Keratinocyte (primary cell): Measurements from ENCODE around the gene SRGN. TPM values are rescaled to one million over a fixed set of nuclear protein-coding genes. Genes with fewer than 3 reads are reported as not detected.
A peak's percentile ranks its signal among the peaks of the same experiment; 100 is the strongest.

Source experiments
- DNase-seq: peaks from one replicate; pipeline ENCODE4 v3.0.0-alpha.2; 2011; ENCODE audit warnings: low read depth, missing footprints, low spot score
- FAIRE-seq: peaks from 2 replicates; lab custom pipeline; 2011; peaks lifted over from hg19 to GRCh38; lab: Jason Lieb, UNC
- H2AFZ ChIP-seq: 2 replicates; pipeline ENCODE4 v1.6.0; 2012; ENCODE audit warnings: low read length, control low read depth, inconsistent platforms; ENCODE audit not compliant: control insufficient read depth
- H3K27ac ChIP-seq: 2 replicates; pipeline ENCODE4 v1.5.1; 2011; ENCODE audit warnings: low read length; ENCODE audit not compliant: control insufficient read depth, insufficient read depth
- H3K27me3 ChIP-seq: 3 replicates; pipeline ENCODE4 v1.6.0; 2011; ENCODE audit warnings: low read length; ENCODE audit not compliant: control insufficient read depth, insufficient read depth; ENCODE audit errors: extremely low read depth
- H3K36me3 ChIP-seq, 2 experiments: 2 replicates in 1 of 2; 3 replicates in 1 of 2; pipeline ENCODE4 v1.5.1; 2011; ENCODE audit warnings: low read length in 2 of 2, mild to moderate bottlenecking in 1 of 2; ENCODE audit not compliant: control insufficient read depth in 2 of 2, insufficient read depth in 2 of 2; ENCODE audit errors: extremely low read depth in 1 of 2
- H3K4me1 ChIP-seq: 3 replicates; pipeline ENCODE4 v1.5.1; 2011; ENCODE audit warnings: low read length; ENCODE audit not compliant: control insufficient read depth, insufficient read depth; ENCODE audit errors: extremely low read depth
- H3K4me2 ChIP-seq: 3 replicates; pipeline ENCODE4 v1.6.0; 2011; ENCODE audit warnings: low read depth, low read length; ENCODE audit not compliant: control insufficient read depth, insufficient read depth; ENCODE audit errors: extremely low read depth
- H3K4me3 ChIP-seq, 3 experiments: fragments of 200-600 bp in 1 of 3; sonication (generic) in 1 of 3; 2 replicates in 2 of 3; 3 replicates in 1 of 3; pipeline ENCODE4 v1.5.1; 2011 to 2016; ENCODE audit warnings: low read length in 3 of 3, mild to moderate bottlenecking in 3 of 3, control low read depth in 2 of 3, inconsistent platforms in 1 of 3, low read depth in 1 of 3, mixed read lengths in 1 of 3, mixed run types in 1 of 3, moderate library complexity in 1 of 3; ENCODE audit not compliant: control insufficient read depth in 2 of 3, insufficient read depth in 2 of 3; ENCODE audit errors: extremely low read depth in 1 of 3
- H3K79me2 ChIP-seq: 2 replicates; pipeline ENCODE4 v1.6.0; 2012; ENCODE audit warnings: low read length; ENCODE audit not compliant: control insufficient read depth, insufficient read depth
- H3K9ac ChIP-seq: 3 replicates; pipeline ENCODE4 v1.6.0; 2011; ENCODE audit warnings: low read length; ENCODE audit not compliant: control insufficient read depth, insufficient read depth; ENCODE audit errors: extremely low read depth
- H3K9me1 ChIP-seq: 3 replicates; pipeline ENCODE4 v1.6.0; 2011; ENCODE audit warnings: low read length; ENCODE audit not compliant: control insufficient read depth, insufficient read depth; ENCODE audit errors: extremely low read depth
- H3K9me3 ChIP-seq: 2 replicates; pipeline ENCODE4 v1.5.1; 2012; ENCODE audit warnings: low read depth, low read length; ENCODE audit not compliant: control insufficient read depth
- H4K20me1 ChIP-seq: 3 replicates; pipeline ENCODE4 v1.6.0; 2011; ENCODE audit warnings: low read length; ENCODE audit not compliant: control insufficient read depth, insufficient read depth; ENCODE audit errors: extremely low read depth
- EZH2 ChIP-seq: IDR thresholded peaks from one replicate; pipeline ENCODE4 v1.6.1; 2012; ENCODE audit warnings: inconsistent platforms, mild to moderate bottlenecking, low read length, moderate library complexity
- dilution Hi-C: fragments of 300-500 bp; cut with MboI; formaldehyde crosslinking; loops from one replicate; pipeline ENCODE4 v1.7.0; 2020; ENCODE audit warnings: low sequenced_read_pairs; ENCODE audit not compliant: extremely low pct_ligation_motif_present
- polyA plus RNA-seq, 5 experiments: library from polyadenylated mRNA; depleted of rRNA in 3 of 5; stranded (reverse) in 3 of 5; stranded (forward) in 1 of 5; unstranded in 1 of 5; fragments of >200 nt; gene quantifications; 1 replicate in 1 of 5; 2 replicates in 3 of 5; 3 replicates in 1 of 5; pipeline versions ENCODE4 v1.2.1 to v1.2.3, GENCODE V29; 2011 to 2012; ENCODE audit warnings: missing spikeins in 2 of 5, low read depth in 1 of 5, low replicate concordance in 1 of 5
- TF ChIP-seq, protein P1 (sequence below), 3 experiments: IDR thresholded peaks in 1 of 3; conservative IDR thresholded peaks in 1 of 3; optimal IDR thresholded peaks in 1 of 3; 2 replicates in 2 of 3; 3 replicates in 1 of 3; pipeline versions ENCODE3 to v1.5.1; 2011; ENCODE audit warnings: low read length in 3 of 3, mild to moderate bottlenecking in 3 of 3, moderate library complexity in 2 of 3, control low read depth in 1 of 3, inconsistent platforms in 1 of 3; ENCODE audit not compliant: insufficient read depth in 2 of 3; ENCODE audit errors: extremely low read depth in 1 of 3

The SRGN gene
- polyA plus RNA-seq, 1 donor (not counting 4 experiments of a cell fraction or from before 2014, with no cell fraction given), result 2.1 TPM

DNA sequence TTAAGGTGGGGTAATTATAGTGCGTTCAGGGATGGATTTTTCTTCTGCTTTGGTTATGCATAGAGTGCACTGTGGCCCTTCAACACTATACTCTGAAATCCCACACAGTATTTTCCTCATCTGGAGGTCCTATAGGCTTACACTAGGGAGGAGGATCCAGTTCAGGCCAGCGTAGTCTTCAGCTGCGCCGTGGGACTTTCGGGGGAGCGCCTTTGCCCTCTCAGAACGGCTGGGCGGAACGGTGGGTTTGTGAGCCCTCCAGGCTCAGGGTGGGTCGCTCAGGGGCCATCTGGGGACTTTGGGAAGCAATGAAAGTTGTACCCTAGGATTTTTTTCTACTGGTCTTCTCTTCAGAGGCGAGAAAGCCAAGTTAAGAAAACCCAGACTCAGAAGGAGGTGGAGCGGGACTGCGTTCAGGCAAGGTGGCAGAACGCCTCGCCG lies 35.4 kb downstream of the SRGN start:
- no peaks in the 10 kb centered on the region for H3K27me3 ChIP-seq
- H4K20me1 ChIP-seq, result no peaks in the 10 kb centered on the region
- peak overlapping the region; percentile 90 for H3K4me2 ChIP-seq
- peaks cover 4% of the 10 kb centered on the region for H3K4me1 ChIP-seq
- H3K4me3 ChIP-seq, result peak overlapping the region; percentile 78 to 98 (median 86)
- dilution Hi-C loops, result no loop called here
- no peaks in the 10 kb centered on the region for H3K9me1 ChIP-seq
- DNase-seq (no peak), FAIRE-seq (peak; percentile 71)
- peak overlapping the region; percentile 91 for H3K9ac ChIP-seq
- no peaks in the 10 kb centered on the region for H3K9me3 ChIP-seq
- H3K27ac ChIP-seq, result peak overlapping the region; percentile 92
- TF ChIP-seq, protein P1, sequence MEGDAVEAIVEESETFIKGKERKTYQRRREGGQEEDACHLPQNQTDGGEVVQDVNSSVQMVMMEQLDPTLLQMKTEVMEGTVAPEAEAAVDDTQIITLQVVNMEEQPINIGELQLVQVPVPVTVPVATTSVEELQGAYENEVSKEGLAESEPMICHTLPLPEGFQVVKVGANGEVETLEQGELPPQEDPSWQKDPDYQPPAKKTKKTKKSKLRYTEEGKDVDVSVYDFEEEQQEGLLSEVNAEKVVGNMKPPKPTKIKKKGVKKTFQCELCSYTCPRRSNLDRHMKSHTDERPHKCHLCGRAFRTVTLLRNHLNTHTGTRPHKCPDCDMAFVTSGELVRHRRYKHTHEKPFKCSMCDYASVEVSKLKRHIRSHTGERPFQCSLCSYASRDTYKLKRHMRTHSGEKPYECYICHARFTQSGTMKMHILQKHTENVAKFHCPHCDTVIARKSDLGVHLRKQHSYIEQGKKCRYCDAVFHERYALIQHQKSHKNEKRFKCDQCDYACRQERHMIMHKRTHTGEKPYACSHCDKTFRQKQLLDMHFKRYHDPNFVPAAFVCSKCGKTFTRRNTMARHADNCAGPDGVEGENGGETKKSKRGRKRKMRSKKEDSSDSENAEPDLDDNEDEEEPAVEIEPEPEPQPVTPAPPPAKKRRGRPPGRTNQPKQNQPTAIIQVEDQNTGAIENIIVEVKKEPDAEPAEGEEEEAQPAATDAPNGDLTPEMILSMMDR (optimal IDR thresholded peaks at IDR 0.05 in 1 of 3, IDR thresholded peaks at IDR 0.05 in 1 of 3, conservative IDR thresholded peaks at IDR 0.05 in 1 of 3; ENCODE audit: extremely low read depth in 1 of 3, insufficient read depth in 2 of 3, low read length in 3 of 3), result peak in 1 of 3 experiments; percentile 40
- TF ChIP-seq EZH2, result no peak
- peaks cover 41% of the 10 kb centered on the region for H3K79me2 ChIP-seq
- H3K36me3 ChIP-seq, result no peaks in the 10 kb centered on the region
- peak overlapping the region; percentile 82 for H2AFZ ChIP-seq

- no peaks in the 10 kb centered on the region for H4K20me1 ChIP-seq
- peaks cover 47% of the 10 kb centered on the region for H3K79me2 ChIP-seq
- no peaks in the 10 kb centered on the region for H3K36me3 ChIP-seq
- TF ChIP-seq, protein P1 (optimal IDR thresholded peaks at IDR 0.05 in 1 of 3, IDR thresholded peaks at IDR 0.05 in 1 of 3, conservative IDR thresholded peaks at IDR 0.05 in 1 of 3; ENCODE audit: extremely low read depth in 1 of 3, insufficient read depth in 2 of 3, low read length in 3 of 3), result peak in 2 of 3 experiments; percentile 53 to 65
- no peak for TF ChIP-seq EZH2
- H3K9ac ChIP-seq, result peak within 1 kb of the TSS; percentile 94
- no peak for FAIRE-seq
- dilution Hi-C loops, result no loop called here
- H3K27ac ChIP-seq, result peak within 1 kb of the TSS; percentile 92
- DNase-seq, result peak; percentile 82
- peaks cover 4% of the 10 kb centered on the region for H3K4me1 ChIP-seq
- peak within 1 kb of the TSS; percentile 82 for H2AFZ ChIP-seq
- H3K9me1 ChIP-seq, result no peaks in the 10 kb centered on the region
- H3K4me3 ChIP-seq, result peak within 1 kb of the TSS; percentile 78 to 98 (median 86)
- H3K27me3 ChIP-seq, result no peaks in the 10 kb centered on the region
- H3K4me2 ChIP-seq, result peak within 1 kb of the TSS; percentile 90
- H3K9me3 ChIP-seq, result no peaks in the 10 kb centered on the region
These were observed 36.1 kb downstream of the SRGN start, which contains the start of gene VPS26A for GRCh38 chr10:69123747-69124562. TSS of gene VPS26A (plus strand) at chr10:69124178. CDS start at chr10:69124278, 100 bp downstream.
